BE2C (cell line): Measurements from ENCODE around the gene CLDN18.

Source experiments
- DNase-seq: peaks from one replicate; pipeline ENCODE4 v3.0.0-alpha.2; 2020
- H3K27me3 ChIP-seq: fragments of 250-450 bp; sonication (Bioruptor Pico); 2 replicates; pipeline ENCODE4 v1.5.1; 2020; ENCODE audit warnings: mild to moderate bottlenecking
- H3K36me3 ChIP-seq: fragments of 250-450 bp; sonication (Bioruptor Pico); 2 replicates; pipeline ENCODE4 v1.5.1; 2020; ENCODE audit warnings: mild to moderate bottlenecking
- H3K4me1 ChIP-seq: fragments of 250-450 bp; sonication (Bioruptor Pico); 2 replicates; pipeline ENCODE4 v1.5.1; 2020
- H3K4me3 ChIP-seq: 2 replicates; pipeline ENCODE4 v1.5.1; 2011; ENCODE audit warnings: low read depth, low read length
- H3K9me3 ChIP-seq: fragments of 250-450 bp; sonication (Bioruptor Pico); 2 replicates; pipeline ENCODE4 v1.5.1; 2020
- CTCF ChIP-seq: IDR thresholded peaks from 2 replicates; pipeline ENCODE4 v1.5.1; 2012; ENCODE audit warnings: mild to moderate bottlenecking, low read depth, low read length

The CLDN18 gene

GRCh38 chr3:138042043-138042442 is 32.1 kb downstream of the CLDN18 start:
- TF ChIP-seq CTCF = no peak
- Histone ChIP-seq H3K27me3 (no peaks in the 10 kb centered on the region), H3K4me1 (no peaks in the 10 kb centered on the region), H3K4me3 (no peak overlapping the region), H3K9me3 (no peaks in the 10 kb centered on the region), H3K36me3 (no peaks in the 10 kb centered on the region)
- no peak for DNase-seq

GRCh38 chr3:138043266-138044029 is 33.5 kb downstream of the CLDN18 start:
- no peak for DNase-seq
- no peaks in the 10 kb centered on the region for H3K36me3 ChIP-seq
- H3K27me3 ChIP-seq = no peaks in the 10 kb centered on the region
- TF ChIP-seq CTCF = no peak
- H3K9me3 ChIP-seq = no peaks in the 10 kb centered on the region
- no peaks in the 10 kb centered on the region for H3K4me1 ChIP-seq
- H3K4me3 ChIP-seq = no peak overlapping the region

GRCh38 chr3:138046085-138046484 is 36.1 kb downstream of the CLDN18 start:
- Histone ChIP-seq H3K4me3 (no peak overlapping the region), H3K27me3 (no peaks in the 10 kb centered on the region), H3K36me3 (no peaks in the 10 kb centered on the region), H3K9me3 (no peaks in the 10 kb centered on the region), H3K4me1 (no peaks in the 10 kb centered on the region)
- DNase-seq = no peak
- TF ChIP-seq CTCF = no peak

- no peaks in the 10 kb centered on the region for H3K4me1 ChIP-seq
- no peak for DNase-seq
- H3K27me3 ChIP-seq = no peaks in the 10 kb centered on the region
- H3K36me3 ChIP-seq = no peaks in the 10 kb centered on the region
- no peak overlapping the region for H3K4me3 ChIP-seq
- no peak for TF ChIP-seq CTCF
- H3K9me3 ChIP-seq = no peaks in the 10 kb centered on the region
These were observed 37.0 kb downstream of the CLDN18 start for GRCh38 chr3:138046955-138047354.

GRCh38 chr3:138047596-138048158 is 37.7 kb downstream of the CLDN18 start:
- Histone ChIP-seq H3K36me3 (no peaks in the 10 kb centered on the region), H3K4me3 (no peak overlapping the region), H3K4me1 (no peaks in the 10 kb centered on the region), H3K9me3 (no peaks in the 10 kb centered on the region), H3K27me3 (no peaks in the 10 kb centered on the region)
- no peak for TF ChIP-seq CTCF
- DNase-seq = no peak
